Measurements from ENCODE around the gene NAIF1. TPM values are rescaled to one million over a fixed set of nuclear protein-coding genes. Genes with fewer than 3 reads are reported as not detected.
"Not testable (repeated sequence)": the region's sequence is repeated elsewhere in the genome, so short reads cannot be mapped to it uniquely, and the experiment has no call there.

The NAIF1 gene
- total RNA-seq, 1 donor, result 14.0 TPM

DNA sequence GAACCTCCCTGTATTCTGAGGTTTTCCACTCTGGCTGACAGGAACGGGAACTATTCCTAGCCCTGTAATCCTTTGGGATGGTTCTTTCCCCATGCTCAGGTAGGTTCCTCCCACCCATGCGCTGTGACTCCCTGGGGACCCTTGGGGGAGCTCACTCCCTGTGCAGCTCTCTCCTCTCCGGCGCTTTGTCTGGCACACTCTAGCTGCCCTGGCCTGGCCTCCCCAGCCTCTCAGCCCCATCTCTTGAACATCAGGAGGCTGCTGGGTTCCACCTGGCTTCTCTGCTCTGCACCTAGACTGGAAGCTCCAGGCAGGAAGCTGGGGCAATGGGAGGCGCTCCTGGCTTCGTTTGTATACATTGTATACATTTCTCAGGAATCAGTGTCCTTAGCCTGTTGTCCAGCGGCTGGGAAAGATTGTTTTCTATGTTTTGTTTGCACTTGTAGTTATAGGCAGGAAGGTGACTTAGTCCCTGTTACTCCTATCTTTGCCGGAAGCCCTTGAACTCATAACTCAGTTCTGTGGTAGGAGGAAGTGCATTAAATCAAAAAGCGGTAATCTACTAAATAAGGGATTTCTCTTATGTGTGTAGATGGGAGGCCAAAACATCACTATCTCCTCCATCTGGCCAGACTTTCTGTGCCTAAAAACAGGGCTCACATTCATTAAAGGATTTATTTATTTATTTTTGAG lies 21.3 kb upstream of the NAIF1 start:
- DNase-seq (ENCODE audit: low read depth in 2 of 3, low spot score in 2 of 3), result no peak

DNA sequence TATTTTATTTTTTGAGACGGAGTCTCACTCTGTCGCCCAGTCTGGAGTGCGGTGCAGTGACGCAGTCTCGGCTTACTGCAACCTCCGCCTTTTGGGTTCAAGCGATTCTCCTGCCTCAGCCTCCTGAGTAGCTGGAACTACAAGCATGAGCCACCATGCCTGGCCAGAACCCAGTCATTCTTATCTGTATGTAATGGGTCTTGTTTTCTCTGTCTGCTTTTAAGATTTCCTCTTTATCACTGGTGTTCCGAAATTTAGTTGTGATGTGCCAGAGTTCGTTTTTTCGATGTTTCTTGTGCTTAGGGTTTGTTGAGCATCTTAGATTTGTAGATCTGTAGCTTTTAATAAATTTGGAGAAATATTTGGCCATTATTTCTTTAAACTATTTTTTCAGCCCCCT lies 20.1 kb upstream of the NAIF1 start:
- no peak for DNase-seq (ENCODE audit: low read depth in 2 of 3, low spot score in 2 of 3)

DNA sequence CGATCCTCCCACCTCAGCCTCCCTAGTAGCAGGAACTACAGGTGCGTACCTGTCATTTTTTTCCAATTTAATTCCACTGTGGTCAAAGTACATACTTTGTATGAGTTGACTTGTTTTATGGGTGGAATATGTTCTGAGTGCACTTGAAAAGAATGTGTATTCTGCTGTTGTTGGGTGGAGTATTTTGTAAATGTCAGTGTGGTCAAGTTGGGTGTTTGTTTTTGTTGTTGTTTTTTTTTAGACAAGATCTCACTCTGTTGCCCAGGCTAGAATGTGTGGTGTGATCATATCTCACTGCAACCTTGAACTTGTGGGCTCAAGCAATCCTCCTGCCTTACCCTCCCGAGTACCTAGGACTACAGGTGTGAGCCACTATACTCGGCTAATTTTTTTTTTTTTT lies 18.8 kb upstream of the NAIF1 start:
- DNase-seq (ENCODE audit: low read depth in 2 of 3, low spot score in 2 of 3), result no peak

DNA sequence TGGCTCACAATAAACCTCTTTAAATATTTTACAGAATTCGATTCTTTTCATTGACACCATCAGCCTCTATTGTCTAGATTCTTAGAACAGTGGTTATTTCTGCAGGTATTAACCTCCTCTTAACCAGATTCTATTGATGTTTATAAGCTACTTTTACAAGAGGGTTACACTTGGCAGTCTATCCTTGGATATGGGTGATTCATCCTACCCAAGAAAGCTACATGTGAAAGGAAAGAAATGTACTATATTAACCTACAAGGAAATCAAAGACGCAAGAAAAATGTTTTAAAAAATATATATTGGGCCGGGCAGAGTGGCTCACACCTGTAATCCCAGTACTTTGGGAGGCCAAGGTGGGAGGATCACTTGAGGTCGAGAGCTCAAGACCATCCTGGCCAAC lies 17.6 kb upstream of the NAIF1 start:
- DNase-seq (ENCODE audit: low read depth in 2 of 3, low spot score in 2 of 3), result no peak

DNA sequence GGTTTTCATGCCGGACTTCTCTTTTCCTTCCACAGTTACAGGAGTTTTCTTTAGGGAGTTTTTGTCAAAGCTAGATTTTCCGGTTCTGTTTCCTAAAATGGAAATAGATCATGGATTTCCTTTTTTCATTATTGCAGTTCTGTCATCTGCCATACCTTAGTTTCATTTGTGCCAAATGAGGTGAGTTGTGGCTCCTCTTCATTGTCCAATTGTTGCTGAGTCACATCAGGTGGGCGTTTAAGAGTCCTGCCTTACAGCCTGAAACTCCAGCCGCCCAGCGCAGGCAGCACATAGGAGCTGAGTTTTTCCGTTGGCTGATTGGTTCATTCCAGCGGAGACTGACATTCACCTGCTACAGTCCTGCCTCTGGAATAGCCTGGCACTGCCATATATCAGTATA lies 15.0 kb upstream of the NAIF1 start:
- no peak for DNase-seq (ENCODE audit: low read depth in 2 of 3, low spot score in 2 of 3)

DNA sequence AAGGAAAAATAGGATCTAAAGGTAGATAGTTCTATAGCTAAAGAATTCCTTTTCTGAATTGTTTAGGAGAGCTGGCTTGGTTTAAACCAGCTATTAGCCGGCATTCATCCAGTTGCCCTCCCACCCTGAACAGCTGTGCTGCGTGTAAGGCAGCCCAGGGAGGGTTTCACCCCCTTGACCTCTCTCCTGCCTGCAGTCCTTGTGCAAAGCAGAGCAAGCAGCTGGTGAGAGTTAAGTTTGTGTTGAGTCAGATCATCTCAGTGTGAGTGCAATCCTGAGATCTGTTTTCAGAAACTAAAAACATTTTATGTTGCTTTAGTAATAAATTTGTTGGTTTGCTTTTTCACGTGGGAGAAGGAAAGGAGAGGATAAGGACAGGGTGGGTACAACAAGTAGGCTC lies 13.9 kb upstream of the NAIF1 start:
- no peak for DNase-seq (ENCODE audit: low read depth in 2 of 3, low spot score in 2 of 3)

DNA sequence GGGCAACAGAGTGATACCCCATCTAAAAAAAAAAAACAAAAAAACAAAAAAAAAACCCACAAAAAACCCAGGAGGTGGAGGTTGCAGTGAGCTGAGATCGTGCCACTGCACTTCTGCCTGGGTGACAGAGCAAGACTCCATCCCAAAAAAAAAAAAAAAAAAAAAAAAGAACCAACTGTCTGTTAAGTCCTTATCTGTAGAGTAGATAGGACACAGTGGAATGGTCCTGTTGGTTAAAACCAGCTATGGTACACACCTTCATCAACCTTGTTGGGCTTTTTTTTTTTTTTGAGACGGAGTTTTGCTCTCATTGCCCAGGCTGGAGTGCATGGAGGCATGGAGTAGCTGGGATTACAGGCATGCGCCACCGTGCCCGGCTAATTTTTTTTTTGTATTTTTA lies 13.1 kb upstream of the NAIF1 start:
- no peak for DNase-seq (ENCODE audit: low read depth in 2 of 3, low spot score in 2 of 3)

DNA sequence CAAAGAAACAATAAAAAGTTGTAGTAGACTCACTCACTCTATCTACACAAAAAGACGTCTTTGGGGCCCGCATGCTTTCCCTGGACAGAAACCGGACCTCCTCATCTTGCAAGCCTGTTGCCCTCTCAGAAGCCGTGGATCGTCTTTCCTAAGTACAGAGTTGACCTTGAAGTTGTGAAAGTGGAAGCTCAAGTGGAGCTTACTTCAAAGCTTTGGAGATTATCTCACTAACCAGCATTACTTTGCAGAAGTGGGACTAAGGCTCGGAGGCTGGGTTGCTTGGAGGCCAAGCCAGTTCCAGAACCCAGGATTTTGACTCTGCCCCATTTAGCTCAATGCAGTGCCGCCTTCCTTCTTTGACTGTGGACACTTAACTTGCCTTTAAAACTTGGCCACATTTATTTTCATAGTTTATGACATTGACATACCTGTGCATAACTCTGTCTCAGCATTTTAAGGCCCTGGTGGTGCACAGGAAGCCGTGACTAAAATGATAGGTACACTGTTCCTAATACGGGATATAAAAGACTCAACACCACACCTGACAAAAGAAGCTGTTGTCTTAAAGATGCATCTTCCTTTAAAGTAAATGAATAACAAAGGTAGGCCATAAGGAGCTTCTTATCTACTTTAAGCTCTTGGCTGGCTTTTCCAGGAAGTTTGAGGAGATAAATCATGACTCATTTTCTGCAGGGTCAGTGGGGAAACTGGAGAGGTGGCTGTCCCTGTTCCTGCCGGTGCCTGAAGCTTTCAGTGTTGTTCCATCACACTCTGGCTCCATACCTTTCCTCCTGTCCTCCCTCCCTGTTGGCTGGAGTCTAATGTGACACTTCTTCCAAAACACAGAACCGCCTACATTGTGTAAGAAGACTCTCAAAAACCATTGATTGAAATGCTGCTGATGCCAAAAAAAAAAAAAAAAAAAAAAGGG lies 11.6 kb upstream of the NAIF1 start:
- DNase-seq (ENCODE audit: low read depth in 2 of 3, low spot score in 2 of 3), result no peak

DNA sequence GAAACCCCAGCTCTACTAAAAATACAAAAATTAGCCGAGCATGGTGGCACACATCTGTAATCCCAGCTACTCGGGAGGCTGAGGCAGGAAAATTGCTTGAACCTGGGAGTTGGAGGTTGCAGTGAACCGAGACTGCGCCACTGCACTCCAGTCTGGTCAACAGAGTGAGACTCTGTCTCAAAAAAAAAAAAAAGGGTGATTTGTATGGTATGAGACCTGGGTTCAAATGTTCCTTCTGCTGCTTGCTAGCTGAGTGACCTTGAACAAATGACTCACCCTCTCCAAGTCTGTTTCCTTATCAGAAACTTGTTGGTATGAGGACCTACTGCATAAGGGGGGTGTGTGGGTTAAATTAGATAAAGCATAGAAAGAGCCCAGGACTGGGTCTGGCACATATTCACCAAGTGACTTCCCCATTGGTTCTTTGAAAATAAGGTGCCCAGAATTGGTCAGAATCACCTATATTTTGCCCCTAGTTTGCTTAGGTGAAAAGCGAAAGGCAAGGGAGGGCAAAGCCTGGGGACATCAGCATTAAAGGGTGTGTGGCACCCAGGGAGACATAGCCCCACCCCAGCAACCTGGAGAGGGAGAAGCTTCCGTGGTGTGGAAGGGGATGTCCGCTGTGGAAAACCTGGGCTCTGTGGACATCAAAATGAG lies 10.9 kb upstream of the NAIF1 start:
- no peak for DNase-seq (ENCODE audit: low read depth in 2 of 3, low spot score in 2 of 3)

DNA sequence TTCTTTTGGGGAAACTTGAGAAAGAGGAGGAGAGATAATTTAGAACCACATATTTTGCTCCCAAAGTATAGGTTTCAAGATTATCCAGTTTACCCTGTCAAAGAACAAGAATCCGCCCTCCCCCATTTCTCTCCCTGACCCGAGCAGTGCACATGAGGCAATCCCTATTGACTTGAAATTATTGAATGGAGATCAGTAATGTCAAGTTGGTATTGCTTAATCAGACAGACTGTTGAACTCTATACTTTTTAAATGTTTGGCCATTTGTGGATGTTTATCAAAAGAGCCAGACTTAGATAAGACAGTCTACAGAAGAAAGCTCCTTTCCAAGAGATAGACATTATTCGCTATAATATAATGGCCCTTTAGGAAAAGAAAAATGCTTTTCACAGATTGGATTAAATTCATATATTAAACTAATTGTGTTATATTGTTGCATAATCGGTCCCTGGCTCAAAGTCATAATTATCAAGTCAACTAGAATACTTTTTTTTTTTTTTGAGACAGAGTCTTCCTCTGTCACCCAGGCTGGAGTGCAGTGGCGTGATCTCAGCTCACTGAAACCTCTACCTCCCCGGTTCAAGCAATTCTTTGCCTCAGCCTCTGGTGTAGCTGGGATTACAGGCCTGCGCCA lies 6.2 kb upstream of the NAIF1 start:
- no peak for DNase-seq (ENCODE audit: low read depth in 2 of 3, low spot score in 2 of 3)

DNA sequence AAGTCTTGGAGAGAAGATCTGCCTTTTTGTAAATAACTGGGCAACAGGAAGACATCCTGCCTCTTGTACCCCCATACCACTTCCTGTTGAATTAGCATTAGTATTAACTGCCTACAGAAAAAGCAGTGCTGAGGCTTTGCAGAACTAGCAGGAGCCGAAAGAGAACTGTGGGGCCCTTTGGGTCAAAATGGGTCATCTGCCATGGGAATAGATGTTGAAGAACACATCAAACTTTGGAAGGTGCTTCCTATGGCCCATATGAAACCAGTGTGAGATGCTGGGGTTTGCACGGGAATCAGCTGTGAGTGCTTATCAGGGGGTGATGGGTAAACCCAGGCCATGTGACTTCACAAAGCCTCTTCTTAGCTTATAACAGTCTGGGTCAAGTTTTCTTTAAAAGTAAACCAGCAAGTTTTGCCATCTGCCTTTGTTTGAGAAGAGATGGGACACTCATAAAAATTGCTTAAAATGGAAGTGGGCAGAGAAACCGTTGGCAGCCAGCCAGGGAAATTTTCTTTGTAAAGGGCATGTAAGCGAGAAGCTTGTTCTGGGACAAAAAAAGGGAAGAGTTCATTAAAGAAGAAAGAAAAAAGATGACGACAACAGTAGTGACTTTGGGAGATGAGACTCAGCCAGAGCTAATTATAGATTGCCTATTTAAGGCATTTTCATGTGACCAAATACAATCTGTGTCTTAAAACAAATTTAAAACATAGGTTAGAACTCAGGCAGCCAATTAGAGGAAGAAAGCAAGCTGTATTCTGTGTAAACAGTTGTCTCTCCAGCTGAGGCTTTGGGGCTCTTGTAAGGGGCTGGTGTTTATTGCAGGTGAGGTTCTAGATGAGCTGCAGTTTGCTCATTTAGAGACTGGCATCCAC lies 5.3 kb upstream of the NAIF1 start:
- DNase-seq (ENCODE audit: low read depth in 2 of 3, low spot score in 2 of 3), result peak in 2 of 3 donors; percentile 79 to 84

DNA sequence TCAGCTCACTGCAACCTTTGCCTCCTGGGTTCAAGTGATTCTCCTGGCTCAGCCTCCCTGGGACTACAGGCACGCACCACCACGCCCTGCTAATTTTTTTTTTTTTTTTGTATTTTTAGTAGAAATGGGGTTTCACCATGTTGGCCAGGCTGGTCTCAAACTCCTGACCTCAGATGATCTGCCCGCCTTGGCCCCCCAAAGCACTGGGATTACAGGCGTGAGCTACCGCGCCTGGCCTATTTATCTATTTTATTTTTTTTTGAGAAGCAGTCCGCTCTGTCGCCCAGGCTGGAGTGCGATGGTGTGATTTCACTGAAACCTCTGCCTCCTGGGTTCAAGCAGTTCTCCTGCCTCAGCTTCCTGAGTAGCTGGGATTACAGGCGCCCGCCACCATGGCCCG lies 4.4 kb upstream of the NAIF1 start:
- DNase-seq (ENCODE audit: low read depth in 2 of 3, low spot score in 2 of 3), result not testable (repeated sequence)

DNA sequence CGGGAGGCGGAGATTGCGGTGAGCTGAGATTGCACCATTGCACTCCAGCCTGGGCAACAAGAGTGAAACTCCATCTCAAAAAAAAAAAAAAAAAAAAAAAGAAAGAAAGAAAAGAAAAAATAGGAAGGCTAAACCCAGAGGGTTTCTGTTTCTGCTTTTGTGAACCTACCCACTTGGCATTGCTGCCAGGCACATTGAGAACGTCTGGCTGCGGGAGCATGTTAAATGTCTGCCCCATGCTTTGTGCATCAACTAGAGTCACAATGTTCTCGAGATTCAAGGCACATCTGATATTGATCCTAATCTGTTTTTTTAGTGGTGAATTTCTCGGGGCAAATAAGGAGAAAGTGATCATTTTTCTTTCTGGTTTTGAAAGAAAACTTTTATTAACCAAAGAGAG lies 3.8 kb upstream of the NAIF1 start:
- DNase-seq (ENCODE audit: low read depth in 2 of 3, low spot score in 2 of 3), result no peak

DNA sequence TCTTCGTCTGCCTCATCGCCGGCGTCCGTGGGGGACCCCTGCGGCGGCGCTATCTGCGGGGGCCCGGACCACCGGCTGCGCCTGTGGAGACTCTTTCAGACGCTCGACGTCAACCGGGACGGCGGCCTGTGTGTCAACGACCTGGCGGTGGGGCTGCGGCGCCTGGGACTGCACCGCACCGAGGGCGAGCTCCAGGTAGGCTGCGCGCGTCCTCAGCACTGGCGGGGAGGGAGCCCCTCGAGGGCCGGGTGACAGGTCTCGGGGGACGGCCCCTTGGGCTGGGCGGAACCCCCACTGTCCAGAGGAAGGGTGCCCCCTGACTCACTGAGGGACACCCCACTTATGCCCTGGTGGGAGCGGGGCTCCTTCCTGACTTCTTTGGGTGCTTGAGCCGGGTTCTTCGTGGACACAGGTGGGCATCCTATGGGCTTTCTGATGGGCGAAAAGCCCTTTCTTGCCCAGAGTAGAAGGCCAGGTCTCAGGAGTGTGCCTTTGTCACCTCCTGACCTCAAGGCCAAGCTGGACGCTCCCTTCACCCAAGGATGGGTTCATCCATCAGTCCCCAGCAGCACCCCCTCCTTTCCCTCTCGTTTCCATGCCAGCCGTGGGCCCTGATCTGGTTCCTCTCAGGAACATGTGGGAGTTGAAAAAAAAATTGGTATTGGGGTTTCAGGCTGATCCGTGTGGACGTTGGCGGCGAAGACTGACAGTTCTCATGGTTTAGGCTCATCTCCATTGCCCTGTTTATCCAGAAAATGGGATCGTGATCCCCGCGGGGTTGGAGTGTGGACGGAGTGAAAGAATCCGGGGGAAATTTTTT lies 1.5 kb upstream of the NAIF1 start:
- DNase-seq (ENCODE audit: low read depth in 2 of 3, low spot score in 2 of 3), result no peak

DNA sequence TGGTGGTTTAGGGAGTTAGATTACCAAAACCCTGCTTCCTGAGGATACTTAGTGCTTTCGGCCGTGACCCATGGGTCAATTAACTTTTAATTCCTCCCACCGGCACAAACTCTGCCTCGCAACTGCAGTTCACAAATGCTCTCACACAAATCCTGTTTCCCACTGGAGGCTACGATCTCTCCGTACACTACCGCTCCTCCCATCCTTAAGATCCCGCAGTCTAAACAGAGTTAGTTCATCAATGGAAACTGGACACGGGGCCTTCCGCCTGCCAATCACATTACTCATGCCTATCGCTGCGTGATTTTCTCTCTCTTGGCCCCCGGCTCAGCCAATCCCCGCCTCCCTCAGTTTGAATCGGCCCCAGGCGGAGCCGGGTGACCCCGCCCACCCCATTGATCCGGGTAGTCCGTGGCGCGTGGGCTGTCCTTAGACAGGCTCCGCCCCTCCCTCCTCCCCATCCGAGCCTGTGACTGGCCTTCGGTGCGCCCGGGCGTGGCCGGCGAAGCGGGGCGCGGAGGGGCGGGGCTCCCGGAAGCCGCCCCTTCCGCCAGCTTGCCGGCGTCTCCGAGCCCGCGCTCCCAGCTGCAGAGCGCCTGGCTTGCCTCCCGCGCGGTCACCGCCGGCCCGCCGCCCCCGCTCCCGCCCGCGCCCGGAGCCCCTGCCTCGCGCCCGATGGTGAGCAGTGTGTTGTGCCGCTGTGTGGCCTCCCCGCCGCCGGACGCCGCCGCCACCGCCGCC lies 695 bp upstream of the NAIF1 start, which contains the start of gene SLC25A25:
Gene SLC25A25, plus strand, starts transcription at position 588 of the 741 bp plus-strand sequence. Its CDS starts 88 bp downstream, at position 676.
- DNase-seq (ENCODE audit: low read depth in 2 of 3, low spot score in 2 of 3), result peak; percentile 99

DNA sequence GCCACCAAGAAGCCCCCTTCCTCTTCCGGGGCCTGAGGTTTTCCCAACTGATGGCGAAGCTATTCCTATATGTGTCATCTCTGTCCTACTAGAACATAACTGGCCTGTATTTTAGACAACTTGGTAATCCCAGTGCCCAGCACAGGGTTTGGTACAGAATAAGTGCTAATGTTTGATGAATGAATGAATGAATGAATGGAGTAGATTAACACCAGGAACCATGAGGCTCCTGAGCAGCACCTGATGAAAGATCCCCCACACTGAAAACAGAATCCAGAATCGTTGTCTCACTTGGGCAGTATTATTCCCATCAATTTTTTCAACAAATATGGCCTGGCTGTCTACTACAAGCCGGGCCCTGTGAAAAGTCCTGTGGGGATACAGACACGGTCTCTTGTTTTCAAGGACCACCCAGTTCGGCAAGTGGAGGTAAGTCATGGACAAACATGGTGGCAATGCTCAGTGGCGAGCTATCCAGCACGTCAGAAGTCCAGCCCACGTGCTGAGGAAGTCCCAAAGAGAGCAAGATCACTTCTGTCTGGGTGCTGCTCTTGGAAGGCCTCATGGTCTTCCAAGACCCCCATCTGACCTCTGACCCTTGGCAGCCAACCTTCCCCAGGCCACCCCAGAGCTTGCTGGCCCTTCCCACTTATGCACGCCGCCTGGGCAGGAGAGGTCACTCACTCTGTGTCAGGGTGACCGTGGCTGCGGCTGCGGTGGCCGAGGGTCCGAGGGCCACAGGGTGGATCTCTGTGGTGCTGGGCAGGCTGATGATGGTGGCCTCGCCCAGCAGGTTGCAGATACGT lies 1.0 kb downstream of the NAIF1 start:
- no peak for DNase-seq (ENCODE audit: low read depth in 2 of 3, low spot score in 2 of 3)

Measured in hematopoietic multipotent progenitor cell (in vitro differentiated cells).